Loucy (cell line): Measurements from ENCODE around the gene TYW1.
"Not testable (repeated sequence)": the region's sequence is repeated elsewhere in the genome, so short reads cannot be mapped to it uniquely, and the experiment has no call there.

Source experiments
- CTCF ChIP-seq: fragments of 200-600 bp; sonication (generic); conservative IDR thresholded peaks from 2 replicates; pipeline ENCODE4 v1.5.1; 2014; ENCODE audit warnings: mild to moderate bottlenecking, antibody characterized with exemption, low read length
- EZH2phosphoT487 ChIP-seq: fragments of 200-600 bp; IDR thresholded peaks from 2 replicates; pipeline ENCODE4 v1.6.1; 2018; ENCODE audit warnings: antibody characterized with exemption, mild to moderate bottlenecking, moderate library complexity, borderline replicate concordance

- TF ChIP-seq CTCF, EZH2phosphoT487: not testable (repeated sequence)
Observed at GRCh38 chr7:67014076-67014622, 17.5 kb downstream of the TYW1 start.
